HG03196 (cell line): ENCODE measurements around the gene ZNRF3.
"Not testable (repeated sequence)": the region's sequence is repeated elsewhere in the genome, so short reads cannot be mapped to it uniquely, and the experiment has no call there.

Source experiments
- ATAC-seq: cut with Tn5 transposase; IDR thresholded peaks from one replicate; pipeline ENCODE4 v1.9.1; 2021; ENCODE audit not compliant: unreplicated experiment

The ZNRF3 gene

DNA sequence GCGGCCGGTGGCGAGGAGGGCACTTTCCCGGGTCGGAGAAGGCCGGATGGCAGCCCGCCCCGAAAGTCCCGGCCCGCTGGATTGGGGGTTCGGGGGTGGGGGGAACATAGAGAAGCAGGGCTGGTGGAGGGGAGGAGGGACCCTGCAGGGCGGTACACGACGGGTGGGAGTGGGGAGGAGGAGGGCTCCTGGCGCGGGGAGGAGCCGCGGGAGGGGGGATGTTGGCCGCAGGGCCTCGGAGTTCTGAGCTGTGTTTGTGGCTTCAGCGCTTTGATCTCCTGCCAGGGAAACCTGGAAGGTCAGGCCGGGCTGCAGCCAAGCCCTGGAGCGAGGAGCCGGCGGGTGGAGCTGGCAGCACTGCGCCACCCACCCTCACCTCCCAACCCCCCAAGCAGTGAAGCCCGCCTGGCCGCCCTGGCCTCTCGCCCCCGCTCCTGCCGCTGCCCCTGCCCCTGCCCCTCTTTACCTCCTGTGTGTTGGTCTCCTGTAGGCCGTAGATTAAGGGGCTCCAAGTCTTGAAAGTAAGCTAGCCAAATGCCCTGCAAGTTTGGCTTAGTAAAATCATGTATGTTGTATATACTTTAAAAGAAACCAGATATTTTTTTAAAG, 147.3 kb downstream of the ZNRF3 start:
- ATAC-seq: no peak

DNA sequence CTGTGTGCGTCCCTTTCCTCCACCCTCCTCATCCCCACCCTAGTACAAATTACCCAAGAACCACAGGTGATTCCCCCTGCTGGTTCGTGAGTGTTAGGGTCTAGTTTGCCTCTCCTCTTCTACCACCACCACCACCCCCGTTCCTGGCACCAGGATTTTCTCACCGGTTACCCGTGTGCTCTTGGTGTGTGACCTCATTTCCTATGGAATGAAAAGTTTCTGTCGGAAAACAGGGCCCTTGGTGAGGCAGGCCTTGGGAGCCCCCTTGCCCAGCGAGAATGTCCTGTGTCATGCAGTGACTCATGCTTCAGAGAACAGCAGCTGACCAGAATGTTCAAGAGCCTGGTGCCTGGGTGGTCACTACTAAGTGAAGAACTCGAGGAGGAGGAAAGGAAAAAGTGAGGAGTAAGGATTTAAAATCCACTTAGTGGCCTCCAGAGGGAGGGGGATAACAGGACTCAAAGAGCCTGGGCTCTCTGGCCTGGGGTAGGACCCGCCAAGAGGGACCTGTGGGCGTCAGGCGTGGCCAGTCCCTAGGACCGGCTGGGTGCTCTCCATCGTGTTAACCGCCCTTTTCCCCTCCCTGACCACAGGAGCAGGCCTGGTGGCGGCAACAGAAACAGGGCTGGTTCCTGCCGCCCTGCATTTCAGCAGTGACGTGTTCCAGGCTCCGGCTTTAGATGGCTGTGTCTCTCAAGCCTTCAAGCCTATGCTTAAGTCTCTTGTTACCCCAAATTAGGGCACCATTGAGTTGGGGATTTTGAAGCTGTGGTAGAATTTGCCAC, 148.0 kb downstream of the ZNRF3 start:
- no peak for ATAC-seq

GRCh38 chr22:29032014-29032475, 148.7 kb downstream of the ZNRF3 start:
- ATAC-seq: no peak

DNA sequence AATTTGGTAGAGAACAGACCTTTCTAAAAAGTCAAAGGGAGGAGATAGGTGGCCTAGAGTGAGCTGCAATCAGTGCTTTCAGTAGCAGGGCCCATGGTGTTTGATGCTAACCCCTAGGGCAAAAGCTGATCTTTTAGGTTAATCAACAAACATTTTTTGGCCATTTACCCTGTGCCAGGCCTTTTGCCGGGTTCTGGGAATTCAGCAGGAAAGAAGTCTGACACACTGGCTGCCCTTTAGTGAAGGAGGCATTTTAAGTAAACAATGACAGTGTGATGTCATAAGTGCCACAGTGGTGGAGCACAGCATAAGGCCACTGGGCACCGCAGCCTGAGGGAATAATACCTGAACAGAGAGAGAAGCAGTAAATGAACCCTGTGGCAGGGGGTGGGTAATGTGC, 149.2 kb downstream of the ZNRF3 start:
- ATAC-seq: no peak

DNA sequence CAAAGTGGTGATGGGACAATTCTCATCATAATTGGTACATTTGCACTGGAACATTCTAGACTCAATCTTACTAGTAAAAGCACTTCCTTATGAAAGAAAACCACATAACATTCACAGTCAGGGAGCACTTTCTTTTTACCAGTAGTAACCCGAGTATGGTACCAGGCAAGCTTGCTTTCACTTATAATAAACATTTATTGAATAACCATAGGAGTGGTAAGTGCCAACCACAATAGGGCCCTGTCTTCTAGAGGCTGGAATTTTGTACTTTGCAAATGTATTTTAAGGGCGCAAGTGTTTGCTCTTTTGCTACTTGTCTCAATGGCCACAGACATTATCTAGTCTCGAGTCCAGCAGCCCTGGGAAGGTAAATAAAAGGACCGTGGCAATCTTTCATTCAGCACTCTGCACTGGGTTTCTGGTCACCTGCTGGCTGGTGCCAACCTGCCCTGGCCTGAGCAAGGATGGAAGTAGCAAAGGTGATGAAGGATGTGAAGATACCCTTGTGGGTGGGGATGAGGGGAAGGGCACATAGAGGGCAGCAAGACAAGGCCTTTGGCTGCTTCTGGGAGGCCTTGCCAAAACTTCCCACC, 154.1 kb downstream of the ZNRF3 start:
- no peak for ATAC-seq

GRCh38 chr22:29039148-29039547, 155.8 kb downstream of the ZNRF3 start:
- no peak for ATAC-seq

GRCh38 chr22:29039684-29040083, 156.3 kb downstream of the ZNRF3 start:
- not testable (repeated sequence) for ATAC-seq

GRCh38 chr22:29040385-29041275, 157.3 kb downstream of the ZNRF3 start:
- peak; percentile 55 for ATAC-seq

- ATAC-seq: no peak
Measured at GRCh38 chr22:29041408-29041807, 158.0 kb downstream of the ZNRF3 start.

GRCh38 chr22:29043906-29044575, 160.7 kb downstream of the ZNRF3 start:
- ATAC-seq: no peak

- ATAC-seq: no peak
Measured at GRCh38 chr22:29044657-29045176, 161.3 kb downstream of the ZNRF3 start.

DNA sequence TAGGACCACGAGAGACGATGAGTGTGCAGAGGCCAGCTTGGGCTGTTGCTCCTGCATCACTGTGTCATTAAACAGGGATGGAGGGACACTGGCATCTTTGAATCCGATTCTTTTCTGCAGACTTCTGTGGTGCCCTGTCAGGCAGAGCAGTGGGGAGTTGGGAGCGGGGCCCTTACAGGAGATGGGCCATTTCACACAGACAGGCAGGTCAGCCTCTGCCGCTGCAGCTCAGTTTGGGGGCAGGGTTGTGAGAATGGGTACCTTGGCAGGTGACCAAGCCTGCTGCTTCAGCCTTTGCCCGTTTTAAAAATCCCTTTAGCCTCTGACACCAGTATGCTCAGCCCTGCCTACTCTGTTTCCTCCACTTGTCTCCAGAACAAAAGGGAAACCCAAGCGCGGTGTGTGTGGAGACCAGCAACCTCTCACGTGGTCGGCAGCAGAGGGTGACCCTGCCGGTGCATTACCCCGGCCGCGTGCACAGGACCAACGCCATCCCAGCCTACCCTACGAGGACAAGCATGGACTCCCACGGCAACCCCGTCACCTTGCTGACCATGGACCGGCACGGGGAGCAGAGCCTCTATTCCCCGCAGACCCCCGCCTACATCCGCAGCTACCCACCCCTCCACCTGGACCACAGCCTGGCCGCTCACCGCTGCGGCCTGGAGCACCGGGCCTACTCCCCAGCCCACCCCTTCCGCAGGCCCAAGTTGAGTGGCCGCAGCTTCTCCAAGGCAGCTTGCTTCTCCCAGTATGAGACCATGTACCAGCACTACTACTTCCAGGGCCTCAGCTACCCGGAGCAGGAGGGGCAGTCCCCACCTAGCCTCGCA, 165.7 kb downstream of the ZNRF3 start:
- no peak for ATAC-seq

DNA sequence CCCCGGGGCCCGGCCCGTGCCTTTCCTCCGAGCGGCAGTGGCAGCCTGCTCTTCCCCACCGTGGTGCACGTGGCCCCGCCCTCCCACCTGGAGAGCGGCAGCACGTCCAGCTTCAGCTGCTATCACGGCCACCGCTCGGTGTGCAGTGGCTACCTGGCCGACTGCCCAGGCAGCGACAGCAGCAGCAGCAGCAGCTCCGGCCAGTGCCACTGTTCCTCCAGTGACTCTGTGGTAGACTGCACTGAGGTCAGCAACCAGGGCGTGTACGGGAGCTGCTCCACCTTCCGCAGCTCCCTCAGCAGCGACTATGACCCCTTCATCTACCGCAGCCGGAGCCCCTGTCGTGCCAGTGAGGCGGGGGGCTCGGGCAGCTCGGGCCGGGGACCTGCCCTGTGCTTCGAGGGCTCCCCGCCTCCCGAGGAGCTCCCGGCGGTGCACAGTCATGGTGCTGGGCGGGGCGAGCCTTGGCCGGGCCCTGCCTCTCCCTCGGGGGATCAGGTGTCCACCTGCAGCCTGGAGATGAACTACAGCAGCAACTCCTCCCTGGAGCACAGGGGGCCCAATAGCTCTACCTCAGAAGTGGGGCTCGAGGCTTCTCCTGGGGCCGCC, 166.4 kb downstream of the ZNRF3 start:
- ATAC-seq: no peak

GRCh38 chr22:29050457-29050856, 167.1 kb downstream of the ZNRF3 start:
- ATAC-seq: no peak

DNA sequence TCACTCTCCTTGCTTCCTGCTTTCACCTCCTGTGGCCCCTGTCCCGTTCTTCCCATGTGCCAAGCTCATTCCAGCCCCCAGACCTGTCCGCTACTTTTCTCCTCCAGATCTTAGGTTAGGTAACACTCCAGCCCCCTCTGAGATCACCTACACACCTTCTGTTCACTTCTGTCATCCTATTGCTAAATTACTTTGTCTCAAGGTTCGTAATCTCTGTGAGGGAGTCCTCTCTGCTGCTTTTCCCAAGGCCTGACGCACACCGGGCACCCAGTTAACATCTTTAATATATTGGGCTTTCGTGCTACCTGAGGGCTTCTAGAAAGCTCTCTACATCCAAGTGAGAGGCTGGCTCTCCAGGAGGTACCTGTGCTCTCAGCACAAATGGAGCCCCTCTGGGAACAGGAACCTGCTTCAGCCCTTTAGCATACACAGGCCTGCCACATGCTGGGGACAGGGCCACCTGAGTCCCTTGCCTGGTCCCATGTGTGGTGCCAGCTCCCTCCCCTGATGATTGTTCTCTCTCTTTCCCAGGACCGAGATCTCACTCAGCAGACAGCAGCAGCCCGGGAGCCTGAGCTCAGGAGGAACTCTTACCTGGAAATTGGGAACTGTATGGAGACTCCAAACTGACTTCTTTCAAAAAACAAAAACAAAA, 169.8 kb downstream of the ZNRF3 start:
- no peak for ATAC-seq

DNA sequence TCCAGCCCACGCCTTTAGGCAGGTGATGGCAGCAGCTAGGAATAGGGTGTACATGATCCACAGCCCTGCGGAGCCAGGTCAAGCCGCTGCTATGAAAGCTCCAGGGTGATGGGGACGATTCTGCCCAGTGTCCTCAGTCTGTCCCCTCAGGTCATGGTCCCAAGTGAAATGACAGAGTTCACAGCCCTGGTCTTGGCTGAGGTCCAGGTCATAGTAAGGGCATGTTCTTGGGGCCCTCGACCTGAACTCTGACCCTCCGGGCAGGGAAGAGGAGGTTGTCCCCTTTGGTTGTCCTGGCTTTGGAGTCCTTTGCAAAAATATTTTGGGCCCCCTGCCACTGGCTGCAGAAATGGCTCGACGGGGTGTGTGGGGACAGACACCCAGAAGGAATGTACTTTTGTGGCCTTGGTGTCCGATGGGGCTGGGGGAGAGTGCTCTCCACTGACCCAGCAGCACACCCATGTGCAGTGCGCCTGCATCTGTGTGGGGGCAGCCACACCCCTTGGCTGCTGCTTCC, 170.9 kb downstream of the ZNRF3 start:
- no peak for ATAC-seq

- ATAC-seq: no peak
Measured at GRCh38 chr22:29055192-29055830, 171.9 kb downstream of the ZNRF3 start.

GRCh38 chr22:29056472-29056871, 173.1 kb downstream of the ZNRF3 start:
- no peak for ATAC-seq
